SK-N-SH (cell line): ENCODE measurements around the gene VIPAS39.

Source experiments
- EZH2phosphoT487 ChIP-seq: fragments of 200-600 bp; sonication (generic); IDR thresholded peaks from 2 replicates; pipeline ENCODE4 v1.6.1; 2017; ENCODE audit warnings: low read depth, mixed run types, mild to moderate bottlenecking, antibody characterized with exemption, moderate library complexity, borderline replicate concordance
- POLR2AphosphoS5 ChIP-seq: IDR thresholded peaks from 2 replicates; pipeline ENCODE4 v1.6.1; 2012; ENCODE audit warnings: low read depth, low read length
- REST ChIP-seq: IDR thresholded peaks from 2 replicates; pipeline ENCODE4 v1.6.1; 2012; ENCODE audit warnings: mild to moderate bottlenecking, low read depth, low read length, moderate library complexity
- TCF12 ChIP-seq: IDR thresholded peaks from 2 replicates; pipeline ENCODE4 v1.4.0; 2012

GRCh38 chr14:77403768-77404167 lies 53.6 kb downstream of the VIPAS39 start:
- TF ChIP-seq TCF12: no peak
- no peak for TF ChIP-seq POLR2AphosphoS5
- no peak for TF ChIP-seq REST
- TF ChIP-seq EZH2phosphoT487: no peak
